ENCODE results near the gene CHMP5. TPM values are rescaled to one million over a fixed set of nuclear protein-coding genes. Genes with fewer than 3 reads are reported as not detected.
A peak's percentile ranks its signal among the peaks of the same experiment; 100 is the strongest.

Gene CHMP5
- total and polyA plus RNA-seq, 10 of the 15 experiments (the other 5 are each of a cell fraction or from before 2014, with no cell fraction given) = 40.3 to 179 (median 78.6) TPM

GRCh38 chr9:33290247-33291030, 25.6 kb downstream of the CHMP5 start, which contains the start of gene NFX1 (continued):
- TF ChIP-seq MAX (IDR thresholded peaks at IDR 0.05; ENCODE audit: low read depth, low read length) (peak; percentile 98), PAX5 (IDR thresholded peaks at IDR 0.05; ENCODE audit: borderline replicate concordance, low read depth, low read length) (peak; percentile 74; the same call in 1 of the 2 replicates), NR2C1 (IDR thresholded peaks at IDR 0.05) (peak; percentile 44), IRF4 (IDR thresholded peaks at IDR 0.05; ENCODE audit: low read depth, low read length) (no peak), NFYB (IDR thresholded peaks at IDR 0.05; ENCODE audit: insufficient read depth, low read depth, low read length) (no peak), ZBTB4 (CRISPR knock-in tag; IDR thresholded peaks at IDR 0.05) (no peak), USF2 (IDR thresholded peaks at IDR 0.05; ENCODE audit: borderline replicate concordance, low read depth, low read length) (peak; percentile 96), SPI1 (IDR thresholded peaks at IDR 0.05; ENCODE audit: borderline replicate concordance, insufficient read depth, low read depth, low read length) (no peak), DPF2 (IDR thresholded peaks at IDR 0.05) (peak; percentile 86), ELK1 (IDR thresholded peaks at IDR 0.05; ENCODE audit: low read depth, low read length) (peak; percentile 95)
- TF ChIP-seq, protein P1, sequence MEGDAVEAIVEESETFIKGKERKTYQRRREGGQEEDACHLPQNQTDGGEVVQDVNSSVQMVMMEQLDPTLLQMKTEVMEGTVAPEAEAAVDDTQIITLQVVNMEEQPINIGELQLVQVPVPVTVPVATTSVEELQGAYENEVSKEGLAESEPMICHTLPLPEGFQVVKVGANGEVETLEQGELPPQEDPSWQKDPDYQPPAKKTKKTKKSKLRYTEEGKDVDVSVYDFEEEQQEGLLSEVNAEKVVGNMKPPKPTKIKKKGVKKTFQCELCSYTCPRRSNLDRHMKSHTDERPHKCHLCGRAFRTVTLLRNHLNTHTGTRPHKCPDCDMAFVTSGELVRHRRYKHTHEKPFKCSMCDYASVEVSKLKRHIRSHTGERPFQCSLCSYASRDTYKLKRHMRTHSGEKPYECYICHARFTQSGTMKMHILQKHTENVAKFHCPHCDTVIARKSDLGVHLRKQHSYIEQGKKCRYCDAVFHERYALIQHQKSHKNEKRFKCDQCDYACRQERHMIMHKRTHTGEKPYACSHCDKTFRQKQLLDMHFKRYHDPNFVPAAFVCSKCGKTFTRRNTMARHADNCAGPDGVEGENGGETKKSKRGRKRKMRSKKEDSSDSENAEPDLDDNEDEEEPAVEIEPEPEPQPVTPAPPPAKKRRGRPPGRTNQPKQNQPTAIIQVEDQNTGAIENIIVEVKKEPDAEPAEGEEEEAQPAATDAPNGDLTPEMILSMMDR (IDR thresholded peaks at IDR 0.05 in 2 of 3, conservative IDR thresholded peaks at IDR 0.05 in 1 of 3; ENCODE audit: control insufficient read depth in 2 of 3, extremely low read depth in 1 of 3, insufficient read depth in 1 of 3, low read depth in 3 of 3, low read length in 3 of 3) = no peak
- TF ChIP-seq, protein P2, sequence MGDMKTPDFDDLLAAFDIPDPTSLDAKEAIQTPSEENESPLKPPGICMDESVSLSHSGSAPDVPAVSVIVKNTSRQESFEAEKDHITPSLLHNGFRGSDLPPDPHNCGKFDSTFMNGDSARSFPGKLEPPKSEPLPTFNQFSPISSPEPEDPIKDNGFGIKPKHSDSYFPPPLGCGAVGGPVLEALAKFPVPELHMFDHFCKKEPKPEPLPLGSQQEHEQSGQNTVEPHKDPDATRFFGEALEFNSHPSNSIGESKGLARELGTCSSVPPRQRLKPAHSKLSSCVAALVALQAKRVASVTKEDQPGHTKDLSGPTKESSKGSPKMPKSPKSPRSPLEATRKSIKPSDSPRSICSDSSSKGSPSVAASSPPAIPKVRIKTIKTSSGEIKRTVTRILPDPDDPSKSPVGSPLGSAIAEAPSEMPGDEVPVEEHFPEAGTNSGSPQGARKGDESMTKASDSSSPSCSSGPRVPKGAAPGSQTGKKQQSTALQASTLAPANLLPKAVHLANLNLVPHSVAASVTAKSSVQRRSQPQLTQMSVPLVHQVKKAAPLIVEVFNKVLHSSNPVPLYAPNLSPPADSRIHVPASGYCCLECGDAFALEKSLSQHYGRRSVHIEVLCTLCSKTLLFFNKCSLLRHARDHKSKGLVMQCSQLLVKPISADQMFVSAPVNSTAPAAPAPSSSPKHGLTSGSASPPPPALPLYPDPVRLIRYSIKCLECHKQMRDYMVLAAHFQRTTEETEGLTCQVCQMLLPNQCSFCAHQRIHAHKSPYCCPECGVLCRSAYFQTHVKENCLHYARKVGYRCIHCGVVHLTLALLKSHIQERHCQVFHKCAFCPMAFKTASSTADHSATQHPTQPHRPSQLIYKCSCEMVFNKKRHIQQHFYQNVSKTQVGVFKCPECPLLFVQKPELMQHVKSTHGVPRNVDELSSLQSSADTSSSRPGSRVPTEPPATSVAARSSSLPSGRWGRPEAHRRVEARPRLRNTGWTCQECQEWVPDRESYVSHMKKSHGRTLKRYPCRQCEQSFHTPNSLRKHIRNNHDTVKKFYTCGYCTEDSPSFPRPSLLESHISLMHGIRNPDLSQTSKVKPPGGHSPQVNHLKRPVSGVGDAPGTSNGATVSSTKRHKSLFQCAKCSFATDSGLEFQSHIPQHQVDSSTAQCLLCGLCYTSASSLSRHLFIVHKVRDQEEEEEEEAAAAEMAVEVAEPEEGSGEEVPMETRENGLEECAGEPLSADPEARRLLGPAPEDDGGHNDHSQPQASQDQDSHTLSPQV (IDR thresholded peaks at IDR 0.05) = peak; percentile 15; the same call in 1 of the 2 replicates
- TF ChIP-seq, protein P3, sequence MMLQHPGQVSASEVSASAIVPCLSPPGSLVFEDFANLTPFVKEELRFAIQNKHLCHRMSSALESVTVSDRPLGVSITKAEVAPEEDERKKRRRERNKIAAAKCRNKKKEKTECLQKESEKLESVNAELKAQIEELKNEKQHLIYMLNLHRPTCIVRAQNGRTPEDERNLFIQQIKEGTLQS (IDR thresholded peaks at IDR 0.05; ENCODE audit: borderline replicate concordance, extremely low read depth, low read depth, low read length) = peak; percentile 97
